Adrenal gland (tissue), 12 donors: Measurements from ENCODE around the gene RPL23. TPM values are rescaled to one million over a fixed set of nuclear protein-coding genes. Genes with fewer than 3 reads are reported as not detected.

Experiments
- DNase-seq, 7 donors: peaks; one replicate each; pipeline ENCODE4 v3.0.0-alpha.2; 2019 to 2020
- H3K27ac ChIP-seq, 5 donors: fragments of 200-600 bp; sonication (generic) in 4 of 5; 1 replicate in 3 of 5; 2 replicates in 2 of 5; pipeline versions ENCODE4 v1.5.1 to v1.8.0; 2016 to 2020; ENCODE audit warnings: mild to moderate bottlenecking in 1 of 5
- H3K27me3 ChIP-seq: fragments of 200-600 bp; 2 replicates; pipeline ENCODE4 v1.8.0; 2021
- H3K36me3 ChIP-seq, 2 donors: fragments of 200-600 bp; replicated peaks in 1 of 2; 1 replicate in 1 of 2; 2 replicates in 1 of 2; pipeline versions ENCODE4 v1.5.1 to v1.8.0; 2018 to 2022
- H3K4me1 ChIP-seq, 2 donors: fragments of 200-600 bp; replicated peaks in 1 of 2; 1 replicate in 1 of 2; 2 replicates in 1 of 2; pipeline versions ENCODE4 v1.5.1 to v1.8.0; 2018 to 2021
- H3K4me3 ChIP-seq, 4 donors: fragments of 200-600 bp; sonication (generic) in 3 of 4; one replicate each; pipeline ENCODE4 v1.5.1; 2016 to 2018
- H3K9me3 ChIP-seq, 3 donors: fragments of 200-600 bp; sonication (generic) in 1 of 3; replicated peaks in 1 of 3; 1 replicate in 2 of 3; 2 replicates in 1 of 3; pipeline versions ENCODE4 v1.5.1 to v1.8.0; 2016 to 2021
- CTCF ChIP-seq, 6 experiments: fragments of 450-650 bp in 4 of 6; fragments of 200-600 bp in 2 of 6; sonication (generic) in 1 of 6; IDR thresholded peaks; 1 replicate in 5 of 6; 2 replicates in 1 of 6; pipeline versions ENCODE4 v1.5.1 to v1.8.0; 2016 to 2021; ENCODE audit warnings: antibody characterized with exemption in 6 of 6, mild to moderate bottlenecking in 2 of 6, moderate library complexity in 1 of 6
- POLR2A ChIP-seq, 2 donors: fragments of 450-650 bp; IDR thresholded peaks; one replicate each; pipeline ENCODE4 v1.6.1; 2017; ENCODE audit warnings: antibody characterized with exemption in 2 of 2, mild to moderate bottlenecking in 2 of 2, moderate library complexity in 1 of 2
- WGBS, 4 donors: extraction: QIAGEN DNeasy Blood & Tissue Kit in 2 of 4; methylation state at CpG; one replicate each; pipeline versions ENCODE4 v1.1.5 to v1.1.7; 2013 to 2017; 5-methylcytosine and 5-hydroxymethylcytosine counted together
- intact Hi-C, 2 donors: fragments of 100-400 bp; cut with DNase I; formaldehyde crosslinking; loops; one replicate each; pipeline versions ENCODE4 v1.14.1 to v1.15.0; 2022 to 2023
- polyA plus RNA-seq, 3 donors: library from polyadenylated mRNA; stranded (reverse); fragments of 200-250 nt in 2 of 3; fragments of 350-450 nt in 1 of 3; fragmentation: Illumina TruSeq in 1 of 3; extraction: RNeasy Lipid Tissue Mini Kit (QIAGEN cat#74804) in 1 of 3; gene quantifications; one replicate each; pipeline ENCODE4 v1.2.3, GENCODE V29; 2013 to 2014
- total RNA-seq, 9 donors: library from RNA; depleted of rRNA in 4 of 9; stranded (reverse); fragments of >200 nt in 4 of 9; fragments of 120-200 nt in 1 of 9; fragmentation: NEBNext Ultra II Directional in 1 of 9; extraction: Animal tissue kit (Norgen Biotek cat#: 25700) in 1 of 9; gene quantifications; one replicate each; pipeline versions ENCODE4 v1.1.0 to v1.2.4, GENCODE V29; 2013 to 2023
- donor health status: healthy with polysubstance abuse.
- donor health status: Bipolar disorder and iron deficiency.
- donor health status: DM: yes; HTN: yes; CAD: no.
- donor health status: DM: no; HTN: no; CAD: no.
- donor health status: DM: no; HTN: no; CAD: no.
- donor health status: DM: yes; HTN: yes; CAD: no.

RPL23 gene
- total and polyA plus RNA-seq, 12 donors, result 927 to 3,246 (median 1,454) TPM

- Histone ChIP-seq H3K27me3 (no peaks in the 10 kb centered on the region), H3K4me3 (peak overlapping the region in 2 of 4 donors; percentile 97 to 98), H3K36me3 (no peaks in the 10 kb centered on the region), H3K4me1 (peaks cover 30 to 33% of the 10 kb centered on the region in 2 donors), H3K9me3 (no peaks in the 10 kb centered on the region), H3K27ac (peak overlapping the region; percentile 71 to 95 (median 89))
- peak in 6 of 7 donors; percentile 52 to 83 (median 62) for DNase-seq
- 4 to 11% (median 7%) methylated on average over 25 of the region's 25 CpGs for WGBS, 4 donors
- intact Hi-C loops, result no loop called here
- TF ChIP-seq CTCF (IDR thresholded peaks at IDR 0.05) (no peak), POLR2A (IDR thresholded peaks at IDR 0.05) (no peak)
Measured at GRCh38 chr17:38867968-38868816, 14.7 kb upstream of the RPL23 start.

DNA sequence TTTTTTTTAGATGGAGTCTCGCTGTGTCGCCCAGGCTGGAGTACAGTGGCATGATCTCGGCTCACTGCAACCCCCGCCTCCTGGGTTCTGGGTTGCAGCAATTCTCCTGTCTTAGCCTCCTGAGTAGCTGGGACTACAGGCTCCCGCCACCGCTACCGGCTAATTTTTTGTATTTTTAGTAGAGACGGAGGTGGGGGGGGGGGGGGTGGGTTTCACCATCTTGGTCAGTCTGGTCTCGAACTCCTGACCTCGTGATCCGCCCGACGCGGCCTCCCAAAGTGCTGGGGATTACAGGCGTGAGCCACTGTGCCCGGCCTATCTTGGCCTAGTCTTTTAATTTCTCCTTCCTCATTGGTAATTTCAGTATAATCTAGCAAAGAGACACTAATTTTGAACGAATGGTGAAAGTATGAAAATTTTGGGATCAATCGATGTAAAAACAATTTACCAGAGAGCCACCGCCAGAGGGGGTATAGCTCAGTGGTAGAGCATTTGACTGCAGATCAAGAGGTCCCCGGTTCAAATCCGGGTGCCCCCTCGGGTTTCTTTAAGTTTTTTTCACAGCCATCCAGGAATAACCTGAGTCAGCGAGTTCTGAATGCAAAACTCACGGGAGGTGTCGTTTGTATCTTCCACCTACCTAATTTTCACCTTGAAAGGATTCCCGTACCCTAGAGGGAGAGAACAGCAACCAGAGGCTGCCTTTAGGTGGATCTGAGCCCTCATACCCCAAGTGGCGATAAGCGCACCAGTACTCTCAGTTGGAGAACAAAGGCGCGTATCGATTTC, 13.9 kb upstream of the RPL23 start:
- H3K27ac ChIP-seq, result peak overlapping the region in 4 of 5 donors; percentile 85 to 95 (median 90)
- H3K27me3 ChIP-seq, result no peaks in the 10 kb centered on the region
- no peak for TF ChIP-seq POLR2A (IDR thresholded peaks at IDR 0.05)
- TF ChIP-seq CTCF (IDR thresholded peaks at IDR 0.05), result peak in 3 of 6 experiments; percentile 11 to 54 (median 38)
- WGBS, 4 donors, result 15 to 36% (median 24%) methylated on average over 29 to 31 of the region's 31 CpGs
- H3K36me3 ChIP-seq, result no peaks in the 10 kb centered on the region
- DNase-seq, result peak; percentile 55 to 89 (median 76)
- peak overlapping the region in 2 of 4 donors; percentile 19 to 97 for H3K4me3 ChIP-seq
- peaks cover 23 to 25% of the 10 kb centered on the region in 2 donors for H3K4me1 ChIP-seq
- intact Hi-C loops, result no loop called here
- H3K9me3 ChIP-seq, result no peaks in the 10 kb centered on the region

GRCh38 chr17:38864636-38865398, 11.3 kb upstream of the RPL23 start:
- Histone ChIP-seq H3K4me1 (peaks cover 12 to 13% of the 10 kb centered on the region in 2 donors), H3K36me3 (no peaks in the 10 kb centered on the region), H3K27ac (no peak overlapping the region), H3K4me3 (no peak overlapping the region), H3K27me3 (no peaks in the 10 kb centered on the region), H3K9me3 (no peaks in the 10 kb centered on the region)
- no peak for DNase-seq
- TF ChIP-seq POLR2A (IDR thresholded peaks at IDR 0.05), result no peak
- no peak for TF ChIP-seq CTCF (IDR thresholded peaks at IDR 0.05)
- WGBS, 4 donors, result 61 to 72% (median 66%) methylated on average over 11 of the region's 11 CpGs
- intact Hi-C loops, result no loop called here
